HEK293 (cell line): Measurements from ENCODE around the gene SLC15A4.

ENCODE experiments used
- CTCF ChIP-seq: fragments of 450-650 bp; formaldehyde crosslinking; IDR thresholded peaks from 2 replicates; pipeline ENCODE4 v1.5.1; 2016; ENCODE audit warnings: missing biosample characterization, missing genetic modification characterization
- KLF9 ChIP-seq: fragments of 450-650 bp; formaldehyde crosslinking; IDR thresholded peaks from 2 replicates; pipeline ENCODE4 v1.5.1; 2016; ENCODE audit warnings: missing biosample characterization, missing genetic modification characterization, low read depth
- PRDM1 ChIP-seq: fragments of 450-650 bp; formaldehyde crosslinking; IDR thresholded peaks from 2 replicates; pipeline ENCODE4; 2016; ENCODE audit warnings: missing biosample characterization, missing genetic modification characterization
- SCRT2 ChIP-seq: fragments of 450-650 bp; formaldehyde crosslinking; IDR thresholded peaks from 2 replicates; pipeline ENCODE4 v1.5.1; 2016; ENCODE audit warnings: missing biosample characterization, missing genetic modification characterization
- WT1 ChIP-seq: fragments of 450-650 bp; formaldehyde crosslinking; IDR thresholded peaks from 2 replicates; pipeline ENCODE4 v1.5.1; 2016; ENCODE audit warnings: missing biosample characterization, missing genetic modification characterization
- ZBTB21 ChIP-seq: fragments of 450-650 bp; formaldehyde crosslinking; IDR thresholded peaks from 2 replicates; pipeline ENCODE4 v1.5.1; 2017; ENCODE audit warnings: missing biosample characterization, missing genetic modification characterization
- ZBTB49 ChIP-seq: fragments of 450-650 bp; formaldehyde crosslinking; IDR thresholded peaks from 2 replicates; pipeline ENCODE4 v1.5.1; 2016; ENCODE audit warnings: missing biosample characterization, missing genetic modification characterization, low read depth
- ZBTB7A ChIP-seq: fragments of 450-650 bp; formaldehyde crosslinking; IDR thresholded peaks from 2 replicates; pipeline ENCODE4 v1.5.1; 2016; ENCODE audit warnings: low read depth, missing biosample characterization, missing genetic modification characterization
- ZNF16 ChIP-seq: fragments of 450-650 bp; formaldehyde crosslinking; IDR thresholded peaks from 2 replicates; pipeline ENCODE4 v1.5.1; 2016; ENCODE audit warnings: low read depth, missing biosample characterization, missing genetic modification characterization
- ZNF510 ChIP-seq: fragments of 450-650 bp; formaldehyde crosslinking; IDR thresholded peaks from 2 replicates; pipeline ENCODE4 v1.5.1; 2018; ENCODE audit warnings: mild to moderate bottlenecking, missing genetic modification characterization, missing biosample characterization; ENCODE audit not compliant: insufficient replicate concordance
- ZNF549 ChIP-seq: fragments of 450-650 bp; IDR thresholded peaks from 2 replicates; pipeline ENCODE4 v1.5.1; 2018; ENCODE audit warnings: missing biosample characterization, missing genetic modification characterization, mild to moderate bottlenecking, inconsistent platforms, moderate library complexity
- ZNF560 ChIP-seq: fragments of 450-650 bp; formaldehyde crosslinking; IDR thresholded peaks from 2 replicates; pipeline ENCODE4 v1.5.1; 2017; ENCODE audit warnings: missing biosample characterization, missing genetic modification characterization, borderline replicate concordance
- ZNF621 ChIP-seq: fragments of 450-650 bp; formaldehyde crosslinking; IDR thresholded peaks from 2 replicates; pipeline ENCODE4 v1.5.1; 2017; ENCODE audit warnings: missing biosample characterization, missing genetic modification characterization

DNA sequence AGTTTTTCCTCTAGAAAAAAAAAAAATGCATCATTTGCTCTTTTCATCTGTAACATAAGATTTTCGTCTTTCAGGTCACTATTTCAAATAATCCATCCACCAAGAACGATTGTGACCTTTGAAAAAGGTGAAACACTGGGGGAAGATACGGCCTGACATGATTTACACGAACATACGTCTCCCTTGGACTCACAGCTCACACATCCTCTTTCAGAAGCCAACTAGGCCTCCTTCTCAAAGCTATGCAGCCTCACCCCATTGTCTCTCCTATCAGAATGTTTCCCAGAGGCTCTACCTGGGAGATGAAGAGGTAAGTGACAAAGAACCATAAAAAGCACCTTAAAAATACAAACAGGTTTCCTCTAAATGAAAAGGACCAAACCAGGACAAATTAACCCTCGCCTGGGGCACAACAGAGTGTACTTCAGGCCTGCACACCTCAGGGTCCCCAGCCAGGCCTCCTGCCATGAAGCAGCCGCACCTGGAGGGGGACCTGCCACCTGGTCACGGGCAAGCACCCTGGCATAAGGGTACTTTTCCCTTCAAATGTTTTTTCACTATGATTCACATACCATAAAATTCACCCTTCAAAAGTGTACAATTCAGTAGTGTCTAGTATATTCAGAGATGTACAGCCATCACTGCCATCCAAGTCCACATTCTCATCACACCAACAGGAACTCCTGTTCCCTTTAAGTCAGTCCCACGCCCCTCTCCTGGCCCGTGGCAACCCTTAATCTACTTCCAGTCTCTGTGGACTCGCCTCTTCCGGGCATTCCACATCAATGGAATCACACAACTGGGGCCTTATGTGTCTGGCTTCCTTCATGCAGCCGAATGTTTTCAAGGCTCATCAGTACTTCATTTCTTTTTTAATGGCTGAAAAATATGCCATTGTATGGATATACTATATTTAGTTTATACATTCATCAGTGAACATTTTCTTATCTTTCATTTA is 5.4 kb downstream of the SLC15A4 start:
- TF ChIP-seq PRDM1 (tag by site-specific recombination) (no peak), CTCF (tag by site-specific recombination) (no peak), SCRT2 (tag by site-specific recombination) (no peak), ZBTB7A (tag by site-specific recombination) (no peak), WT1 (tag by site-specific recombination) (no peak), KLF9 (tag by site-specific recombination) (no peak), ZNF510 (tag by site-specific recombination) (no peak), ZNF16 (tag by site-specific recombination) (no peak), ZBTB49 (tag by site-specific recombination) (no peak), ZBTB21 (tag by site-specific recombination) (no peak), ZNF549 (tag by site-specific recombination) (no peak), ZNF560 (no peak), ZNF621 (no peak)
